Tibial nerve (tissue), 3 donors: ENCODE results near the gene AKR1E2.

Source experiments
- CTCF ChIP-seq, 5 experiments: fragments of 200-600 bp in 3 of 5; fragments of 450-650 bp in 2 of 5; sonication (generic) in 3 of 5; IDR thresholded peaks; one replicate each; pipeline ENCODE4 v1.5.1; 2016 to 2019; ENCODE audit warnings: antibody characterized with exemption in 5 of 5, mild to moderate bottlenecking in 3 of 5, moderate library complexity in 2 of 5
- POLR2A ChIP-seq, 2 donors: fragments of 450-650 bp; IDR thresholded peaks; one replicate each; pipeline ENCODE4 v1.6.1; 2017; ENCODE audit warnings: antibody characterized with exemption in 2 of 2, mild to moderate bottlenecking in 2 of 2, moderate library complexity in 2 of 2

GRCh38 chr10:4845766-4846165 is 19.8 kb downstream of the AKR1E2 start:
- TF ChIP-seq CTCF (IDR thresholded peaks at IDR 0.05) = no peak
- TF ChIP-seq POLR2A (IDR thresholded peaks at IDR 0.05) = no peak
